Midbrain (tissue), 1 donor: ENCODE measurements around the gene CDH16.

Experiments
- DNase-seq: peaks from one replicate; lab custom pipeline; 2025; lab: John Stamatoyannopoulos, UW

CDH16 gene

GRCh38 chr16:66926961-66927436 is 8.3 kb upstream of the CDH16 start:
- no peak for DNase-seq

GRCh38 chr16:66926171-66926947 is 7.7 kb upstream of the CDH16 start:
- DNase-seq = peak; percentile 45

- DNase-seq = peak; percentile 27
These were observed 6.7 kb upstream of the CDH16 start, which contains the start of gene RRAD for GRCh38 chr16:66925322-66925840. RRAD (minus strand) TSS chr16:66925535; CDS start chr16:66925179, 356 bp downstream.

- no peak for DNase-seq
These were observed 6.0 kb upstream of the CDH16 start for GRCh38 chr16:66924527-66925321.

- DNase-seq = no peak
These were observed 5.2 kb upstream of the CDH16 start for GRCh38 chr16:66923866-66924265.

GRCh38 chr16:66923247-66923731 is 4.6 kb upstream of the CDH16 start:
- peak; percentile 22 for DNase-seq

- DNase-seq = no peak
These were observed 3.2 kb upstream of the CDH16 start for GRCh38 chr16:66921729-66922450.

- no peak for DNase-seq
These were observed 2.4 kb upstream of the CDH16 start for GRCh38 chr16:66920924-66921680.

GRCh38 chr16:66920299-66920590 is 1.6 kb upstream of the CDH16 start:
- DNase-seq = no peak

- DNase-seq = no peak
These were observed 1.0 kb upstream of the CDH16 start for GRCh38 chr16:66919569-66920298.

GRCh38 chr16:66918355-66918754 is 330 bp downstream of the CDH16 start:
- DNase-seq = no peak

GRCh38 chr16:66917741-66918140 is 944 bp downstream of the CDH16 start:
- DNase-seq = no peak

- DNase-seq = no peak
These were observed 2.2 kb downstream of the CDH16 start for GRCh38 chr16:66916518-66916917.

GRCh38 chr16:66915041-66915440 is 3.6 kb downstream of the CDH16 start:
- no peak for DNase-seq

- no peak for DNase-seq
These were observed 4.1 kb downstream of the CDH16 start for GRCh38 chr16:66914541-66914940.

- DNase-seq = no peak
These were observed 5.0 kb downstream of the CDH16 start for GRCh38 chr16:66913711-66914110.

GRCh38 chr16:66913081-66913480 is 5.6 kb downstream of the CDH16 start:
- DNase-seq = no peak

- no peak for DNase-seq
These were observed 6.9 kb downstream of the CDH16 start for GRCh38 chr16:66911801-66912200.

GRCh38 chr16:66911112-66911511 is 7.6 kb downstream of the CDH16 start:
- no peak for DNase-seq

- no peak for DNase-seq
These were observed 8.3 kb downstream of the CDH16 start for GRCh38 chr16:66910175-66910940.
